Stimulated activated CD4-positive, alpha-beta T cell treated with anti-CD3 and anti-CD28 coated beads, TNF-alpha, amount 100 ng/mL, for 4 hours (primary cell): ENCODE measurements around the gene GPRC5B.

Source experiments
- DNase-seq, 3 experiments: peaks; one replicate each; pipeline ENCODE4 v3.0.0-alpha.2; 2020; ENCODE audit warnings: low read depth in 3 of 3

GPRC5B gene

GRCh38 chr16:19812986-19813385, 71.7 kb downstream of the GPRC5B start:
- no peak for DNase-seq

GRCh38 chr16:19810817-19811731, 73.6 kb downstream of the GPRC5B start:
- no peak for DNase-seq

GRCh38 chr16:19809693-19810092, 75.0 kb downstream of the GPRC5B start:
- no peak for DNase-seq

GRCh38 chr16:19809121-19809635, 75.5 kb downstream of the GPRC5B start:
- DNase-seq, result no peak

- no peak for DNase-seq
These were observed 76.5 kb downstream of the GPRC5B start for GRCh38 chr16:19808061-19808641.
